Measurements from ENCODE around the gene CCDC106.

CCDC106 gene

DNA sequence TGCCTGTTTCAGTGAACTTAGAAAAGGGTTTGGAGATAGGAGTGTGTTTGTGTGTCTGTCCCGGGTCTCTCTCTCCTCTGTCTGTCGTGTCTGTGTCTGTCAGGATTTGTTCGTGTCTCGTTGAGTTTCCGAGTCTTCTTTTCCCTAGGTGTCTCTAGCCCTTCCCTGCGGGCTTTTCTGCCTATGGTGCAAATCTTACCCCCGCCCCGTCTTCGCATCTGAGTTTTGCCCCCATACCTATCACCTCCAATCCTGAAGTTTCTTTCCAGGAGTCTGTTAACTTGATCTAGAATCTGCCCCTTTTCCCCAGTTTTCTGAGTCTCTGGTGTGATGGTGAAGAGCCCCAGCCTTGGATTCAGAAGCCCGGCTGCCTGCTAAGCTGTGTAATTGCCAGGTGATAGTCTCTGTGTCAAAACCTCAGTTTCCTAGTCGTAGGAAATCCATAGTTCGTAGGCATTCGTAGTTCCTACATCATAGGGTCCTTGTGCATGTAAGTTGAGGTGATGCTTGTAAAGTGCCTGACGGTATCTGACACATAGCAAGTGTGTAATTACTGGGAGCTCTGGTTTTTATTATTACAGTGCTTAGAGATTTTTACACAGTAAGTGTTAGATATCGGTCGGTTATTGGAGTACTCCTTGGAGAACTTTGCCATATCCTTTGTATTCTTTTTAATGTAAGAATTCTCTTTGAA, 27.8 kb downstream of the CCDC106 start:
- H3K27ac ChIP-seq, result peak overlapping the region; percentile 95

DNA sequence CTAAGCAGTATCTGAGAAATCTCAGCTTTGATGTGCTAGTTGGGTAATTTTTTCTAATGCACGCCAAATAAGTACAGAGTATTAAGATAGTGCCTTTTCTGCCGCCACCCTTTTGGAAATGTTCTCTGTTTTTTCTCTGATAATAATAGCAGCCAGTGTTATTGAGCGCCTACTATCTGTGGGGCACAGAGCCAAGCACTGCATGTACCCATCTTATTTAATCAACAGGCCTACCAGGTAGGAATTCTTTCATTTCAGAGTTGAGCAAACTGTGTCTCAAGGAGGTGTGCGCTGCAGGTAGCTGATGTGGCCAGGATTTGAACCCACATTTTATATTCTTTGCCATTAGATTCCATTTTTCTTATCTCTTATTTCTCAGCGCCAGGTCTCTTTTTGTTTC, 28.4 kb downstream of the CCDC106 start:
- H3K27ac ChIP-seq, result peak overlapping the region; percentile 95
- TF ChIP-seq, protein P1, sequence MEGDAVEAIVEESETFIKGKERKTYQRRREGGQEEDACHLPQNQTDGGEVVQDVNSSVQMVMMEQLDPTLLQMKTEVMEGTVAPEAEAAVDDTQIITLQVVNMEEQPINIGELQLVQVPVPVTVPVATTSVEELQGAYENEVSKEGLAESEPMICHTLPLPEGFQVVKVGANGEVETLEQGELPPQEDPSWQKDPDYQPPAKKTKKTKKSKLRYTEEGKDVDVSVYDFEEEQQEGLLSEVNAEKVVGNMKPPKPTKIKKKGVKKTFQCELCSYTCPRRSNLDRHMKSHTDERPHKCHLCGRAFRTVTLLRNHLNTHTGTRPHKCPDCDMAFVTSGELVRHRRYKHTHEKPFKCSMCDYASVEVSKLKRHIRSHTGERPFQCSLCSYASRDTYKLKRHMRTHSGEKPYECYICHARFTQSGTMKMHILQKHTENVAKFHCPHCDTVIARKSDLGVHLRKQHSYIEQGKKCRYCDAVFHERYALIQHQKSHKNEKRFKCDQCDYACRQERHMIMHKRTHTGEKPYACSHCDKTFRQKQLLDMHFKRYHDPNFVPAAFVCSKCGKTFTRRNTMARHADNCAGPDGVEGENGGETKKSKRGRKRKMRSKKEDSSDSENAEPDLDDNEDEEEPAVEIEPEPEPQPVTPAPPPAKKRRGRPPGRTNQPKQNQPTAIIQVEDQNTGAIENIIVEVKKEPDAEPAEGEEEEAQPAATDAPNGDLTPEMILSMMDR (conservative IDR thresholded peaks at IDR 0.05), result peak; percentile 57

More for the DNA sequence above, 27.8 kb downstream of the CCDC106 start:
- TF ChIP-seq, protein P1 (conservative IDR thresholded peaks at IDR 0.05), result no peak

DNA sequence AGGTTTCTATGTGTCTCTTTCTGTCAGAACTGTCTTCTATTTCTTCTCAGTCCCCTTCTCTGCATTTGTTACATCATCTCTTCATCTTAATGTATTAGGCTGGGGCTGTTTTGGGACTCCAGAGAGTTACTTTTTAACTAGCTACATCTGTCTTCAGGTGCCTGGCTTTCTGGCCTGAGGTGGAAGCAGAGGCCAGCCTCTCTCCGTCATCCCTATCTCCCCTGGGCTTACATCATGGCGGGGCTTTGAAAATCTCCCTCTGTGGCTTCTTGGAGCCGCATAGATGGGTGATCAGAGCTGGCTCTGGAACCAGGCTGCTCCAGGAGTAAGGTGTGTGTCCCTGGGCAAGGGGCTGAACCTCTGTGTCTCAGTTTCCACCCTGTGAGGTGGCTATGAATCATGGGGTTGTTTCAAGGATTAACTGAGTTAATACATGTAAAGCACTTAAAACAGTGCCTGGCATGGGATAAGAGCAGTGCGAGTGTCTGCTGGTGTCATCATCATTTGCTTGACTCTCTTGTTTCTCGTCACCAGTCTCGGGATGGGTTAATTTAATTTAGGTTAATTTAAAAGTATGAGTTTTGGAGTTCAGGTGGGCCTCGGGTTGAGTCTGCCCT, 29.0 kb downstream of the CCDC106 start:
- peak overlapping the region; percentile 95 for H3K27ac ChIP-seq
- TF ChIP-seq, protein P1 (conservative IDR thresholded peaks at IDR 0.05), result no peak

DNA sequence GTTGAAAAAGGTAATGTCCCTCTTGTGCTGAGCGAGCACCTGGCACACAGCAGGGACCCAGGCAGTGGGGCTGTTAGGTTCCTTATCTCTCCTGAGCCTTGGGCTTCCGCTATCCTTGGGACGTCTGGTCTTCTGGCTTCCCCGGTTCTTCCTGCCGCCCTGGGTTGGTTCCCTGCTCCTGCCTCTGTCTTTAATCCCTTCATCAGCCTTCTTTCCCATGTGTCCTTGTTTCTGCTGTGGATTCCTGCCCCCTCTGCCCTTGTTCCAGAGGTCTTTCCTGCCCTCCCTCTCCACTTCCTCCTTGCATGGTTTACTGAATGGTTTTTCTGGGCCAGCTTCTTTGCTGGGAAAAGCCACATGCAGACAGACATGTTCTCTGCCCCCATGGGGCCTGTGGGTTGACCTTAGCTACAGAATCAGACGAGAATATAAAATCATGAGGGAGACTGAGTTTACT, 29.6 kb downstream of the CCDC106 start:
- H3K27ac ChIP-seq, result peak overlapping the region; percentile 95
- TF ChIP-seq, protein P1 (conservative IDR thresholded peaks at IDR 0.05), result no peak

DNA sequence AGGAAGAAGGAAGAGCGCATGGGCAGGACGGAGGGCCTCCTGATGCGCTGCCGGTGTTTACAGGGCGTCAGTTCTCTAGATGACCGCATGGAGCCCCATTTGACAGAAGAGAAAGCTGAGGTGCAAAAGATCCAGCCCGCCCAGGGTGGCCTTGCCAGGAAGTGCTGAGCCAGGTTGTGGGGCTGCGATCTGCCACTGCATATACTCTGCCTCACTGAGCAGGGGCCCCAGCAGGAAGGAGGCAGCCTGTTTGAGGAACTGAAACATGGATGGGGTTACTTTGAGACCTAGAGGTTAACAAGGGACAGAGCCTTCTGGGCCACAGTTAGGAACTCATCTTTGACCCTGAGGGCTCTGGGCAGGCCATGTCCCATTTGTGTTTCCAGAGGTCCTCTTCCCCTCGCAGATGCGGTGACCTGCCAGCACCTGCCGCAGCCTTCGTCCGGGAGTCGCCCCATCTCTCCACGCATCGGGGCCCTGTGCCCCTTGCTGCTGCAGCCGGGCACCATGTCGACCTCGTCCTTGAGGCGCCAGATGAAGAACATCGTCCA, 30.2 kb downstream of the CCDC106 start:
- H3K27ac ChIP-seq, result peak overlapping the region; percentile 95

DNA sequence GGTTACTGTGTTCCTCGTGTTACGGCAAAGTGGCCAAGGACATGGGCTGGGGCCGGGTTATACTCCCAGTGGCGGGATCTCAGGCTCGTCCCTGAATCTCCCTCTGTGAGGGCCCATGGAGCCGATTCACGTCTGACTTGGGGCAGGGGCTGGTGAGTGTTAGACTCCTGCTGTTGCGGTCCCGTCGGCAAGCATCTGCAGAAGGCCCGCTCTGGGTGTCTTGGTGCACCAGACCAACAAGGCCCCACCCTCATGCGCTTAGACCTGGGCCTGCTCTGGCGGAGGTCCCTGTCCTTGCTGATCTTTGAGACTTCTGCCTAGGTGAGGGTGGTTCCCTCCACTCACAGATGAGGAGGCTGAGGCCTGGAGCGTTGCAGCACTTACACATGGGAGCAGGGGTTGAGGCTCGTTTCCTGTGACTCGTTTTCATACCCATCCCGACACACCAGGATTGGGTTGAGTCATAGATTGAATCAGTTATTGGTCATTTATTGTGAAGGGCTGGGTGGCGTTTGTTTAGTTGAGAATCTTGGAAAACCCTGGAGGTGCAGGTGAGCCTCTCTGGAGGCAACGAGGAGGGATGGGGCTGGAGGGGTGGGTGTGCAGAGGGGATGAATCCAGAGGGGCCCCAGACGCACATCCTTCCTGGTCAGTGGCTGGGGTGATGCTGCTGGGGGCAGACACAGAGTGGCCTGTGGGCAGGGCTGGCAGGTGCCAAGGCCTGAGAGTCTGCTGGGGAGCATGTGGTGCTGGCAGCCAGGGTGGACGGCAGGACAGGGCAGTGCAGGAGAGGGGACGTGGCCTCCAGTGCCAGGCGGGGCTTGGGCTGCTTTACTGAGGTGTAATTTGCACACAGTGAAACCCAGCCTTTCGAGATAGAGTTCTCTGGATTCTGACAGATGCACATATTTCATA, 31.6 kb downstream of the CCDC106 start:
- peak overlapping the region; percentile 11; the same call in 1 of the 2 replicates for H3K27ac ChIP-seq
- TF ChIP-seq, protein P1 (conservative IDR thresholded peaks at IDR 0.05), result no peak

More for the DNA sequence above, 30.2 kb downstream of the CCDC106 start:
- TF ChIP-seq, protein P1 (conservative IDR thresholded peaks at IDR 0.05), result no peak
